GM03348 (cell line): Measurements from ENCODE around the gene LPCAT1.

ENCODE experiments used
- DNase-seq: peaks from one replicate; pipeline ENCODE4 v3.0.0; 2012; ENCODE audit warnings: low spot score

Gene LPCAT1

GRCh38 chr5:1497795-1498622 lies 25.8 kb downstream of the LPCAT1 start:
- no peak for DNase-seq

DNA sequence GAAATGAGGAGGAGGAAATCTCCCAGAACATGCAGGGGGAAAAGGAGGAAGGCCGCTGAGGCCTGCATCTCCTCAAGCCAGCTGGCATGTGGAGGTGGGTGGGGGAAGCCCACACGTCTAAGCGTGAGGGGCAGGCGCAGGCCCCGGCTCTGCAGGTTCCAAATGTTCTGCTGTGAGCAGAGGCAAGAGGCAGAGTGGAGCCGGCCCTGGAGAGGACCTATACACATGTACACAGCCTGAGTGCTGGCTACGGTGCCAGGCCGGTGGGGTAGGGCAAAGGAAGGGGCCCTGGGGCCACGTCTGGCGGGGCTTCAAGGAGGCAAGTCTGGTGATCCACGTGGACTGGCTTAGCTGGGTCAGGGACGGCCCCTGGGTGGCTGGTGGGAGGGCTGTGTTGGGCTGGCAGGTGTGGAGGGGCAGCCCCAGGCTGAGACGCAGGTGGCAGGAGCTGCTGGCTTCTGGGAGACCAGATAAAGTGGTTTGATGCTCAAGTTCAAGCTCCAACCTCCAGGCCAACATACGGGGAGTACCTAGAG lies 26.4 kb downstream of the LPCAT1 start:
- DNase-seq: no peak

DNA sequence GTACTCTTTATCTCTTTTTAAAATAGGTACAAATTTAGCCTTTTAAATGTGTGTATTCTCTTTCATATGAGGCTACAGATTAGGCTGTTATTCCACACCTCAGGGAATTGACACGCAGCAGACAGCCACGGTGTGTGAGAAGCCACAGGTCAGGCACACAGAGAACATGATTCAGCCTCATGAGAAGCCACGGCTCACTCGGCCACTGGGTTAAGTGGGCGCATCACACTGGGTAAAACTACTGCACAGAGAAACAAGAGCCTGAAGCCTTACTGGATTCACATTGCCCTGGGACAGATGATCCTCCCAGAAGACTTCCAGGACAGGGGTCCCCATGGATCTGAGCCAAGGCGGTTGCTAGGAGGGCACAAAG lies 28.2 kb downstream of the LPCAT1 start:
- no peak for DNase-seq

DNA sequence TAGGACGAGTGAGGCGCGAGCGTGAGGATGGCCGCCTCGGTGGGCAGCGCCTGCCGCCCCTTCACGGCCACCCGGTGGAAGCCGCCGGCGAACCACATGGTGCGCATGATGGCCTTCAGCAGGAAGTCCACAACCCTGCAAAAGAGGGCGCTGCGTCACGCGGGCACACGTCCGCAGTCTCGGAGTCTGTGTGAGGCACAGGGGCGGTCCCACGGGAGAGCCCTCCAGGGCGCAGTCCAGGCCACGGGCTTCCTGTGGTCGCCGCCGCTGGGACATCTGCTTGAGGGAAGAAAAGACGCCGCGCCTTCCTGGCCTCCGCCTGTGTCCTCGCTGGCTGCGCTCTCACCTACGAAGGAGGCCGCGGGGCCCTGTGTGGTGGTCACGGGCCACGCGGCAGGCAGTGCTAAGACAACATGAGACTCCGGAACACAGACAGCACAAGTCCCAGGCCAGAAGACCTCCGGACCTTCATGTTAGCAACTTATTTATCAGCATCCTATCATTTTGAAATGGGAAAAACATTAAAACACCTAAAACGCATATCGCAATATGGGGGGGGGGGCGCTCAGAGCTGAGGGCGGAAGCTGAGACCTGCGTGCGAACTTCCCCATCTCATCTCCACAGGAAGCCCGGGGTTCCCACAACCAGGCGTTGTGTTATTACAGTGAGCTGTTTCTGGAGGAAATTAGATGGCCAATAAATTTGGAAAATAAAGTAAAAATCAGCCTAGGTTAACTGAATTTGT lies 28.8 kb downstream of the LPCAT1 start:
- DNase-seq: no peak

GRCh38 chr5:1493941-1494340 lies 29.8 kb downstream of the LPCAT1 start:
- no peak for DNase-seq

DNA sequence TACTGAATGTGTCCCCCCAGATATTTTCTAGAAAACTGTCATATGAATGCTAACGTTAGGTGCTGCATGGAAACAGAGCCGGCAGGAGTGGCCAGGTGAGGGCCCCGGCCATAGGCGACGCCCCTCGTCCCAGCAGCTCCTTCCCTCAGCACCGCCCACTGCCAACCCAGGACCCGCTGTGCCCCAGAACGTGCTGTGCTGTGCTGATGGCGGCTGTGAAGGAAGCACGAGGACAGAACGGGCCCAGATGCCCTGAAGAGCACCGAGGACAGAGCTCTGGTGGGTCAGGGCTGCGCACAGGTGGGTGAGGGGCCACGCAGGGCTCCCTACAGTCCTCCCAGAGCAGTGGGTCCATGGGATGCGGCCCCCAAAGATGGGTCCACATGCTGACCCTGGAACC lies 30.3 kb downstream of the LPCAT1 start:
- no peak for DNase-seq

DNA sequence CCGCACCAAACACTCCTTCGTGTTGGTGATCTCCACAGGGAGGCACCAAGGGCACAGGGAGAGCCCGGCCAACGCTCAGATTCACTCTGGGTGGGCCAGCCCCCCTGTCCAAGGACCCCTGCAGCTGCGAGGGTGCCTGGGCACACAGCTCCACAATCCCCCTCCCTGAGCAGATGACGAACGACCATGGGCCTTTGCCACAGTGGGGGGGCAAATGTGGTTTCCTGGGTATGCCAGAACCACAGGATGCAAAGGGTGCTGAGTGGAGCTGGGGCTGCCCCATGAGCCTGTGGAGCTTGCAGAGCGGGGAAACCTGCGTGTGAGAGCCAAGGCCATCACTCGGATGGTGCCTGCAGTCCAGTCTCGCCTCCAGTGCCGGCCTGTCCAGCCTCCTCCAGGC lies 31.0 kb downstream of the LPCAT1 start:
- DNase-seq: no peak

- DNase-seq: no peak
Observed at GRCh38 chr5:1490376-1490775, 33.4 kb downstream of the LPCAT1 start.

- DNase-seq: no peak
Observed at GRCh38 chr5:1489754-1490153, 34.0 kb downstream of the LPCAT1 start.

GRCh38 chr5:1488882-1489680 lies 34.7 kb downstream of the LPCAT1 start:
- DNase-seq: peak; percentile 91

DNA sequence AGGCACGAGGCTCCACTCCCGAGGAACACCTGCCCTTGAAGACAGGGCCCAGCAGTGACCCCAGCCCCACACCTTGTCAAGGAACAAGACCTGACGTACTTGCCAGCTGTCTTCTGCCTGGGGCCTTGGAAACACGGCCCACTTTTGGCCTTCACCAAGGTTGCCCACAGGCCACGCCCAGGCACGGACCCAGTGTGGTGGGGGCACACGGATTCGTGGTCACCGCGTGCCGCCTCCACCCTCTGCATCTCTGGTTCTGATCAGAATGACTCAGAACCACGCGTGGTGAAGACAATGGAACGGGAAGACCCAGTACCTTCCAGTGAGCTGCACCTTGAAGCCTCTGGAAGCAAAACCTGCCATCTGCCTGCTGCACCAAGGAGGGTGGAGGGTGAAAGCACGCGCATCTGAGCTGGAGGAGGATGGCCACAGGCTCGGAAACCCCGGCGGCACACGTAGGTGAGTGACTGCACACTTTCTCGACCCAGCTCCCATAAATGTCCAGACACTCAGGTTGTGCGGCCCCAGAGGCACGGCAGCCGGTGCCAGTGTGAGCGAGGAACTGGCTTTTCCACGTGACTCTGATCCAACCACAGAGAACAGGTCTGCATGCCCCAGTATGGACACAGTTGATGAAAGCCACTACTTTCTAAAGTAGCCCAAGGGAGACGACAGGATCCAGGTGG lies 36.5 kb downstream of the LPCAT1 start:
- no peak for DNase-seq

GRCh38 chr5:1486271-1486670 lies 37.5 kb downstream of the LPCAT1 start:
- DNase-seq: no peak

- DNase-seq: no peak
Observed at GRCh38 chr5:1485579-1486118, 38.1 kb downstream of the LPCAT1 start.

GRCh38 chr5:1484730-1485578 lies 38.8 kb downstream of the LPCAT1 start:
- DNase-seq: no peak

- DNase-seq: no peak
Observed at GRCh38 chr5:1483856-1484729, 39.7 kb downstream of the LPCAT1 start.

DNA sequence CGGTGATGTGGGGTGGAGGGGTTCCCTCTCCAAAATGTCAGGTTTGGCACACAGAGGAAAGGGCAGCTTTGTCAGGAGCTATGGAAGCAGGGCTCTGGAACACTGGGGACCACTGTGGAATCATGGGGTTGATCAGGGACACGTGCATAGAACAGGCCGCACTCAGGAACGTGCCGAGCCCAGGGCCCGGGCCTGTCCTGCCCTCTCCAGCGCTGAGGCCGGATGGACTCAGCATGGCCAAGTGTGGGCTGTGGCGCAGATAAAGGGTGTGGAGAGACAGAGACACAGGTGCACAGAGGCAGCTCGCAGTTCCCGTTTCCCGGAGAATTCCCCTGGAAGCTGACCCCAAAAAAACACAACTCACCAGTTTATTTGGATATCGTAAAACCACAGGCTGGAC lies 40.7 kb downstream of the LPCAT1 start:
- no peak for DNase-seq

DNA sequence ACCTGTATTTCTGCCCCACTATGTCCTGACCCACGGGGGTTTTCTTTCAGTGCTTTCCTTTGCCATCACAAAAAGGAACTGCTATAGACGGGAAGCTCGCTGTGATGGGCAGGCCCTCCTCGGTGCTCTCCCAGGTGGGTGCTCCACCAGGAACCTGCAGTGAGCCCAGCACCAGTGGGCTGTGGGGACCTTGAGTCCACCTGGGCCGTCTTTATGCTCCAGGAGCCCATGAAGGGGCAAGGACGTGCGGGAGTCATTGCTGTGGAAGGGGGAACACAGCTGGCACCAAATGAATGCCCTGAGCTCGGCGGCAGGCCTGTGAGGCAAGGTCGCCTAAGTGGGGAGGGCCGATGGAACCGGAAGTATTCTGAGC lies 41.8 kb downstream of the LPCAT1 start:
- DNase-seq: no peak

DNA sequence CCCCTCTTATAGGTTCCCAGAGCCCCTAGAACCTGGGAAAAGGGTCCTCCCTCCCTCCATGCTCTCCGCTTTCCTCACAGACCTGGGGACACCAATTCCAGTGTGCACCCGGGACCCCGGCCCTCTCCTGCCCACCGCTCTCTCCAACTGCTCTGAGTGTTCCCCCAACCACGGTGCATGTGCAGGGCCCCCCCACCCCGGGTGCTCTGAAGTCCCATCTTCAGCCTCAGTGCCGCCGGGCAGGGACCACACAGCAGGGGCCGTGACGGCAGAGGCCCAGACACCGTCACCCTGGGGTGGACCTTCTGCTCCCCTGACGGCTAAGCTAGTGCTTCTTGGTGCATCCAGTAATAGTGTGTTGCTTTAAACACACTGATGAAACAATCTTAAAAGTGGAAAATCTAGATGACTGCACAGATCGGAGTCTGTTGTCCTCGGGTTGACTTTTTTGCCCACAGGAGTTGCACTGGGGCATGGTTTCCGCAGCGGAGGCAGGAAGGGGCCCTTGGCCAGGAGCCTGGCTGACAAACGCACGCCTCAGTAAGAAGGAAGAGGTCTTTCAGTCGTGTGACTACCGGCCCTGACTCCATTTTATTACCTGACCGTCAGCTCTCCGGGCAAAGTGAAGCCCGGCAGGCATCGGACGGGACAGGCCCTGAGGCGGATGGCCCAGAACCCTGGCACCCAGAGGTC lies 42.3 kb downstream of the LPCAT1 start:
- no peak for DNase-seq

- DNase-seq: no peak
Observed at GRCh38 chr5:1480806-1481205, 43.0 kb downstream of the LPCAT1 start.
